ENCODE data around the gene MIGA2.
"Not testable (repeated sequence)": the region's sequence is repeated elsewhere in the genome, so short reads cannot be mapped to it uniquely, and the experiment has no call there.

The MIGA2 gene

GRCh38 chr9:128999581-129000206 lies 36.7 kb upstream of the MIGA2 start:
- H2AK5ac ChIP-seq (ENCODE audit: low read length) = no peak overlapping the region
- no peak overlapping the region for H4K5ac ChIP-seq (ENCODE audit: low read length)
- H3K79me2 ChIP-seq (ENCODE audit: control insufficient read depth, insufficient read depth, low read length) = no peaks in the 10 kb centered on the region
- no peak overlapping the region for H2BK120ac ChIP-seq (ENCODE audit: low read depth, low read length)
- H3K9ac ChIP-seq (ENCODE audit: low read length) = no peak overlapping the region
- no peak for DNase-seq
- no peak overlapping the region for H3K27ac ChIP-seq (ENCODE audit: low read depth, low read length)
- H3K4ac ChIP-seq (ENCODE audit: low read depth, low read length) = no peak overlapping the region
- H4K8ac ChIP-seq (ENCODE audit: low read depth, low read length) = no peak overlapping the region
- no peaks in the 10 kb centered on the region for H3K27me3 ChIP-seq (ENCODE audit: insufficient read depth, low read length, poor library complexity)
- WGBS (ENCODE audit: extremely low coverage, insufficient coverage, low lambda C conversion rate) = no CpG with 5 or more reads among the region's 13 CpGs
- no peaks in the 10 kb centered on the region for H3K4me1 ChIP-seq (ENCODE audit: control insufficient read depth, low read depth, low read length)
- H2BK15ac ChIP-seq (replicated peaks; ENCODE audit: low read depth) = no peak overlapping the region
- H3K4me2 ChIP-seq (ENCODE audit: low read length) = no peak overlapping the region
- H3K79me1 ChIP-seq (ENCODE audit: low read length) = no peaks in the 10 kb centered on the region
- H3K4me3 ChIP-seq (ENCODE audit: low read length) = no peak overlapping the region
- H3K36me3 ChIP-seq (ENCODE audit: control insufficient read depth, insufficient read depth, low read length) = peaks cover 49% of the 10 kb centered on the region
- H2BK5ac ChIP-seq (ENCODE audit: low read length) = no peak overlapping the region
- no peak overlapping the region for H3K18ac ChIP-seq (ENCODE audit: low read length)
- H3K56ac ChIP-seq (ENCODE audit: low read length) = no peak overlapping the region
- H3K23ac ChIP-seq (ENCODE audit: low read length) = no peak overlapping the region

DNA sequence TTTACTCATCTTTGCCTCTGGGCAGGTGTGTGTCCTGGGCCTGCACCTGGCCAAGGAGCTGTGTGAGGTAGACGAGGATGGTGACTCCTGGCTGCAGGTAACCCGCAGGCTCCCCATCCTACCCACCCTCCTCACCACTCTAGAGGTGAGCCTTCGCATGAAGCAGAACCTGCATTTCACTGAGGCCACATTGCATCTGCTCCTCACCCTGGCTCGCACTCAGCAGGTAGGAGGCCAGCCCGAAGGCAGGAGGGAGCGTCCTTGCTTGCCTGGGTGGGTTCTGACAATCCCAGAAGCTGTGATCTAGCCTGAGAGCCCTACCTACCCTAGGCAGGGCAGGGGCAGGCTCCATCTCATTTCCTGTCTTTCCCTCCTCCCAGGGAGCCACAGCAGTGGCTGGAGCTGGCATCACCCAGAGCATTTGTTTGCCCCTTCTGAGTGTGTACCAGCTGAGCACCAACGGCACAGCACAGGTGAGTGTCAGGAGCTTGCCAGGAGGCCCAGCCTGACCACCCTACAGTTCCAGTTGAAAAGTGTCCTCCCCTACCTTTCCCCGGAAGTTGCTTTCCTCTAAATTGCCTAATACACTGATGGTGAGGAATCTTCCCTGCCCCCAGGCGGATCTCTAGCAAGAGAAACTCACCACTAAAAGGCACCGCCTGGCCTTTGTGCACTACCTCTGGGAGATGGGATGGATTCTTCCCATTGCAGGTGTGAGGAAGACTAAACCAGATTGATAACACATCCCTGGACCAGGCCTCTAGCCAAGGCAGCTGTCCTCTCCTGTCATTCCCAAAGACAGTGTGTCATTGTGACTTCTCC lies 34.7 kb upstream of the MIGA2 start:
- no peak overlapping the region for H3K4ac ChIP-seq (ENCODE audit: low read depth, low read length)
- no peak overlapping the region for H4K5ac ChIP-seq (ENCODE audit: low read length)
- H2BK120ac ChIP-seq (ENCODE audit: low read depth, low read length) = no peak overlapping the region
- no peak overlapping the region for H3K4me3 ChIP-seq (ENCODE audit: low read length)
- no peaks in the 10 kb centered on the region for H3K4me1 ChIP-seq (ENCODE audit: control insufficient read depth, low read depth, low read length)
- H3K56ac ChIP-seq (ENCODE audit: low read length) = no peak overlapping the region
- DNase-seq = no peak
- H2BK15ac ChIP-seq (replicated peaks; ENCODE audit: low read depth) = no peak overlapping the region
- H3K79me2 ChIP-seq (ENCODE audit: control insufficient read depth, insufficient read depth, low read length) = no peaks in the 10 kb centered on the region
- H2BK5ac ChIP-seq (ENCODE audit: low read length) = no peak overlapping the region
- H3K18ac ChIP-seq (ENCODE audit: low read length) = no peak overlapping the region
- H3K4me2 ChIP-seq (ENCODE audit: low read length) = no peak overlapping the region
- peaks cover 43% of the 10 kb centered on the region for H3K36me3 ChIP-seq (ENCODE audit: control insufficient read depth, insufficient read depth, low read length)
- no peak overlapping the region for H3K23ac ChIP-seq (ENCODE audit: low read length)
- no CpG with 5 or more reads among the region's 10 CpGs for WGBS (ENCODE audit: extremely low coverage, insufficient coverage, low lambda C conversion rate)
- no peak overlapping the region for H4K8ac ChIP-seq (ENCODE audit: low read depth, low read length)
- H3K27ac ChIP-seq (ENCODE audit: low read depth, low read length) = no peak overlapping the region
- no peaks in the 10 kb centered on the region for H3K79me1 ChIP-seq (ENCODE audit: low read length)
- H2AK5ac ChIP-seq (ENCODE audit: low read length) = no peak overlapping the region
- H3K9ac ChIP-seq (ENCODE audit: low read length) = no peak overlapping the region
- H3K27me3 ChIP-seq (ENCODE audit: insufficient read depth, low read length, poor library complexity) = no peaks in the 10 kb centered on the region

- Histone ChIP-seq H3K36me3 (ENCODE audit: control insufficient read depth, insufficient read depth, low read length) (peaks cover 44% of the 10 kb centered on the region), H3K79me1 (ENCODE audit: low read length) (no peaks in the 10 kb centered on the region), H3K27me3 (ENCODE audit: insufficient read depth, low read length, poor library complexity) (no peaks in the 10 kb centered on the region), H2BK15ac (replicated peaks; ENCODE audit: low read depth) (no peak overlapping the region), H3K4me3 (ENCODE audit: low read length) (no peak overlapping the region), H3K18ac (ENCODE audit: low read length) (no peak overlapping the region), H2AK5ac (ENCODE audit: low read length) (no peak overlapping the region), H3K4ac (ENCODE audit: low read depth, low read length) (no peak overlapping the region), H3K9ac (ENCODE audit: low read length) (no peak overlapping the region), H3K4me1 (ENCODE audit: control insufficient read depth, low read depth, low read length) (no peaks in the 10 kb centered on the region), H3K23ac (ENCODE audit: low read length) (no peak overlapping the region), H3K79me2 (ENCODE audit: control insufficient read depth, insufficient read depth, low read length) (no peaks in the 10 kb centered on the region), H4K5ac (ENCODE audit: low read length) (no peak overlapping the region), H3K4me2 (ENCODE audit: low read length) (no peak overlapping the region), H3K27ac (ENCODE audit: low read depth, low read length) (no peak overlapping the region), H4K8ac (ENCODE audit: low read depth, low read length) (no peak overlapping the region), H3K56ac (ENCODE audit: low read length) (no peak overlapping the region), H2BK120ac (ENCODE audit: low read depth, low read length) (no peak overlapping the region), H2BK5ac (ENCODE audit: low read length) (no peak overlapping the region)
- no CpG with 5 or more reads among the region's 9 CpGs for WGBS (ENCODE audit: extremely low coverage, insufficient coverage, low lambda C conversion rate)
- no peak for DNase-seq
Observed at GRCh38 chr9:129002992-129003391, 33.4 kb upstream of the MIGA2 start.

- H3K36me3 ChIP-seq (ENCODE audit: control insufficient read depth, insufficient read depth, low read length) = peaks cover 36% of the 10 kb centered on the region
- not testable (repeated sequence) for H3K79me2 ChIP-seq (ENCODE audit: control insufficient read depth, insufficient read depth, low read length)
Observed at GRCh38 chr9:129004173-129004572, 32.3 kb upstream of the MIGA2 start.

DNA sequence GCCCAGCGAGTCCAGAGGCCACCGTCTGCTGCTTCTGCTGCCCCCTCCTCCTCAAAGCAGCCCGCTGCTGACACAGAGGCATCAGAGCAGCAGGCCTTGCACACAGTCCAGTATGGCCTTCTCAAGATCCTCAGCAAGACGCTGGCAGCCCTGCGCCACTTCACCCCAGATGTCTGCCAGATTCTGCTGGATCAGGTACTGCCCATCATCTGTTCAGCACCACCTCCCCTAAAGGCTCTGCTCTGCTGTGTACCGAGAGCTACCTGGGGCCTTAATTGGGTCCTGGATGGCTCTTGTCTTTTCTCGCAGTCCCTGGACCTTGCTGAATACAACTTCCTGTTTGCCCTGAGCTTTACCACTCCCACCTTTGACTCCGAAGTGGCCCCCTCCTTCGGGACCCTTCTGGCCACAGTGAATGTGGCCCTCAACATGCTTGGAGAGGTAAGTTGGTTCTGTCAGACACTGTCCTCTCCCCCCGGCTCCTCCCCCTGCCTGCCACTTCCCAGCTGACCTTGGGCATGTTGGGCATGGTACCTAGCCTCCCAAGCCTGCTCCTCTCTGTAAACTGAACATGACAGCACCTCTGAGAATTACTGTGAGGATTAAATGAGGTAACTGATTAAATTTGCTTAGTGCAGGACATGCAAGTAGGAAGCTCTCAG lies 31.0 kb upstream of the MIGA2 start:
- no peak overlapping the region for H4K8ac ChIP-seq (ENCODE audit: low read depth, low read length)
- H3K79me2 ChIP-seq (ENCODE audit: control insufficient read depth, insufficient read depth, low read length) = no peaks in the 10 kb centered on the region
- H3K4me2 ChIP-seq (ENCODE audit: low read length) = no peak overlapping the region
- DNase-seq = no peak
- no peaks in the 10 kb centered on the region for H3K79me1 ChIP-seq (ENCODE audit: low read length)
- H2BK15ac ChIP-seq (replicated peaks; ENCODE audit: low read depth) = no peak overlapping the region
- H3K4me3 ChIP-seq (ENCODE audit: low read length) = no peak overlapping the region
- no peak overlapping the region for H4K5ac ChIP-seq (ENCODE audit: low read length)
- H3K4ac ChIP-seq (ENCODE audit: low read depth, low read length) = no peak overlapping the region
- H3K56ac ChIP-seq (ENCODE audit: low read length) = no peak overlapping the region
- WGBS (ENCODE audit: extremely low coverage, insufficient coverage, low lambda C conversion rate) = no CpG with 5 or more reads among the region's 10 CpGs
- no peaks in the 10 kb centered on the region for H3K27me3 ChIP-seq (ENCODE audit: insufficient read depth, low read length, poor library complexity)
- no peak overlapping the region for H2BK120ac ChIP-seq (ENCODE audit: low read depth, low read length)
- H3K9ac ChIP-seq (ENCODE audit: low read length) = no peak overlapping the region
- H2BK5ac ChIP-seq (ENCODE audit: low read length) = no peak overlapping the region
- H3K18ac ChIP-seq (ENCODE audit: low read length) = no peak overlapping the region
- peaks cover 29% of the 10 kb centered on the region for H3K36me3 ChIP-seq (ENCODE audit: control insufficient read depth, insufficient read depth, low read length)
- H3K27ac ChIP-seq (ENCODE audit: low read depth, low read length) = no peak overlapping the region
- H3K4me1 ChIP-seq (ENCODE audit: control insufficient read depth, low read depth, low read length) = no peaks in the 10 kb centered on the region
- no peak overlapping the region for H3K23ac ChIP-seq (ENCODE audit: low read length)
- no peak overlapping the region for H2AK5ac ChIP-seq (ENCODE audit: low read length)

More at GRCh38 chr9:129004173-129004572, 32.3 kb upstream of the MIGA2 start:
- H3K23ac ChIP-seq (ENCODE audit: low read length); H3K4me2 ChIP-seq (ENCODE audit: low read length); H3K18ac ChIP-seq (ENCODE audit: low read length); H3K27me3 ChIP-seq (ENCODE audit: insufficient read depth, low read length, poor library complexity); H2BK15ac ChIP-seq (replicated peaks; ENCODE audit: low read depth); H4K8ac ChIP-seq (ENCODE audit: low read depth, low read length); H3K9ac ChIP-seq (ENCODE audit: low read length); H3K4ac ChIP-seq (ENCODE audit: low read depth, low read length); H3K4me3 ChIP-seq (ENCODE audit: low read length); H3K4me1 ChIP-seq (ENCODE audit: control insufficient read depth, low read depth, low read length); DNase-seq; H3K56ac ChIP-seq (ENCODE audit: low read length); H2BK5ac ChIP-seq (ENCODE audit: low read length); H3K79me1 ChIP-seq (ENCODE audit: low read length); H3K27ac ChIP-seq (ENCODE audit: low read depth, low read length); H2BK120ac ChIP-seq (ENCODE audit: low read depth, low read length); H2AK5ac ChIP-seq (ENCODE audit: low read length); H4K5ac ChIP-seq (ENCODE audit: low read length): not testable (repeated sequence)
- WGBS (ENCODE audit: extremely low coverage, insufficient coverage, low lambda C conversion rate) = no CpG with 5 or more reads among the region's 6 CpGs

All from mesendoderm (in vitro differentiated cells).